Nucleus accumbens (tissue), 56 donors: ENCODE results near the gene TANK.
A peak's percentile ranks its signal among the peaks of the same experiment; 100 is the strongest.
"Not testable (repeated sequence)": the region's sequence is repeated elsewhere in the genome, so short reads cannot be mapped to it uniquely, and the experiment has no call there.

Source experiments
- DNase-seq, 56 donors: peaks; one replicate each; lab custom pipeline; 2025; lab: John Stamatoyannopoulos, UW

The TANK gene

DNA sequence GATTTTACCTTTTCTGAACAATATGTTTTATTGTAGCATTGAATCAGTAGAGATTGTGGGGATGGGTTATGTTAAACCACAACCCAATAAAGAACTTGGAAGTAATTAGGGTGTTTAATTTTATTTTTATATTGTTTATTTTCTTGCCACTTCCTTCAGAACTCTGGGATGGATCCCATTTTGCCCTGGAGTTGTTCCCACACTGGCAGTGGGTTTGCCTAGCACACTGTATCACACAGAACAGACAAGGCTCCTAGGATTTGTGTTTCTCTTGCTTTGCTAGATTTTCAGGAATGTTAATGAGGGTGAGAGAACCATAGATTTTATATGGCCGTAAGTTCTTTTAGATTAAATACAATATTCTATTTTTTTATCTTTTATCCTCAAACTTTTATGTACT, 59.0 kb downstream of the TANK start:
- DNase-seq, result no peak

DNA sequence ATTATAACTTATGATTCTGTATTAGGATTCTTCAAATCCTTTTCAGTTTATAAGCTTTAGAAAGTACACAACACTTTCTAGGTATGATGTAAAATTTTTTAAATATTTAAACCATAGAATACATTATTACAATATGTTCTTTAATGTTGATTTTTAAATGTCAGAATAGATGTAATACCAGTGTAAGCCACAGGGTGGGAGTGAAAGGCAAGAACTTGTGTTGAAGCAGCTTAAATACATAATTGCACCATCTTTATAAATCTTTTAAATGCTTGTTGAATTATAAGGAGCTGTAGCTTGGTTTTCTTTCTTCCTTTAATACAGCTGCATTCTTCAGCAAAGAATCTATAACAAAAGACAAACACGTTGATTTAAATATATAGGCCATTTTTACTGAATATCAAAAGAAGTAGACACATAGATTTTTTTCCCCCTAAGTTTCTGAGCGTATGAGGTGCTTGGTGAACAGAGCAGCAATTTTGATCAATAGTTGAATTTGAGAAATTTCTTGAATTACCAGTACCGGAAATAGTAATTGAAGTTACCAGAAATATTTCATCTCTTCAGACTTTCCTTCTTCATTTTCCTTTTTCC, 63.0 kb downstream of the TANK start:
- DNase-seq, result no peak

DNA sequence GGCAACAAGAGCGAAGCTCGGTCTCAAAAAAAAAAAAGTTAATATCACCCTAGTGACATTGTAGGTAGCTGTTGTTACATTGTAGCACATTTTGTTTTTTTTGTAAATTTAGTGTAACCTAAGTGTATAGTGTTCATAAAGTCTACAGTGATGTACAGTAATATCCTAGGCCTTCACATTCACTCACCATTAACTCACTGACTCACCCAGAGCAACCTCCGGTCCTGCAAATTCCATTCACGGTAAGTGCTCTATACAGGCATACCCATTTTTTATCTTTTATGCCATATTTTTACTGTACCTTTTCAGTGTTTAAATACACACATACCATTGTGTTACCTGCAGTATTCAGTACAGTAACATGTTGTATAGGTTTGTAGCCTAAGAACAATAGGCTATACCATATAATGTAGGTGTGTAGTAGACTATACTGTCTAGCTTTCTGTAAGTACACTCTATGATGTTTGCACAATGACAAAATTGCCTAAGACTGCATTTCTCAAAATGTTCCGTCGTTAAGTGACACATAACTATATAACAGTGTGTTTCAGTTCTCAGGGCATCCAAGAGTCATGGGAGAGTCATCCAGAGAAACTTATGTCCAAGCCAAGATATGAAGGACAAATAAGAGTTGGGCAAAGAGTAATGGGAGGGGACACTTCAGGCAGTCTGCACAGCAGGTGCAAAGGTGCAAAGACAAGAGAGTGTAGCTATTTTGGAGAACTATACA, 68.4 kb downstream of the TANK start:
- DNase-seq, result no peak

DNA sequence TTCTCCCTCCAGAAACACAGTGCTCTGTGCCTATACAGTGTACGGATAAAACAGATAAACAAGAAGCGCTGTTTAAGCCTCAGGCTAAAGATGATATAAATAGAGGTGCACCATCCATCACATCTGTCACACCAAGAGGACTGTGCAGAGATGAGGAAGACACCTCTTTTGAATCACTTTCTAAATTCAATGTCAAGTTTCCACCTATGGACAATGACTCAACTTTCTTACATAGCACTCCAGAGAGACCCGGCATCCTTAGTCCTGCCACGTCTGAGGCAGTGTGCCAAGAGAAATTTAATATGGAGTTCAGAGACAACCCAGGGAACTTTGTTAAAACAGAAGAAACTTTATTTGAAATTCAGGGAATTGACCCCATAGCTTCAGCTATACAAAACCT, 70.7 kb downstream of the TANK start:
- DNase-seq, result no peak

DNA sequence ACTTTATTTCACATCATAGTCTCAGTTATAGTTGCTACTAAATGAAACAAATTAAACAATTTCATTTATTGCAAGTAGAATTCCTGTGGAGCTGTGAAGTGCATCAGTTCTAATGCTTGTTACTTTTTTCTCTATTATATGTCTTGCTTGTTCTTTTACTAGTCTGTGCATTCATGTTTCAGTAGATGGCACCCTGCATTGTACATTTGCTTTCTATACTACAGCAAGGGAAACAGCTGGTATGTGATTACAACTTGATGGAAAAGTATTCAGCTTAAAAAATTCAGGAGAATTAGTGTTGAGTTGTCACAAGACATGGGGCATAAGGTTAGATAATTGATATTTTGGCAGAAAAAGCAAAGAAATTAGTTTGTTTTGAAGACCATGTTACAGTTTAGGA, 72.3 kb downstream of the TANK start:
- no peak for DNase-seq

DNA sequence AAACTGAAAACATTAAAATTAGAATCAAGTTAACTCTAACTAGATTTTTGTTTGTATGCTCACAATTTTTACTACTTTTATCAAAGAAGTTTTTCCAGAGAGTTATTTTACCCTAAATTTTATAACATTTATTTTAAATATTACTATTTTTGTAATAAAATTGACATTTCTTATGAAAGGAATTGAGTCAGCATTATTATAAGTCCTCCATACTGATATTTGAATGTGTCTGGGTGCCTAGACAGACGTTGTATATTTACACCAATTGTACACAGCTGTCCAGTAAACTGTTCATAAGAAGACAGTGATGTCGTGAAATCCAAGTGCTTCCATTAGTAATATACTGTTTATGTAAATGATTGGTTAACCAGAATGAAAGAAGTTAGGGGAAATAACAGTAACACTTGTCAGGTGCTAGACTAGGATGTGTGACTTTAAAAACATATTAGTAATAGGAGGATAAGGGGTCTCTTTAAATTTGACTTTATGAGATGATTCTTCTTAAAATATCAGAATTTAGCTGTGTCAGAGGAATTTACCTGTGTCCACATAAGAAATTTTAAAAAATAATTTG, 73.7 kb downstream of the TANK start:
- no peak for DNase-seq

DNA sequence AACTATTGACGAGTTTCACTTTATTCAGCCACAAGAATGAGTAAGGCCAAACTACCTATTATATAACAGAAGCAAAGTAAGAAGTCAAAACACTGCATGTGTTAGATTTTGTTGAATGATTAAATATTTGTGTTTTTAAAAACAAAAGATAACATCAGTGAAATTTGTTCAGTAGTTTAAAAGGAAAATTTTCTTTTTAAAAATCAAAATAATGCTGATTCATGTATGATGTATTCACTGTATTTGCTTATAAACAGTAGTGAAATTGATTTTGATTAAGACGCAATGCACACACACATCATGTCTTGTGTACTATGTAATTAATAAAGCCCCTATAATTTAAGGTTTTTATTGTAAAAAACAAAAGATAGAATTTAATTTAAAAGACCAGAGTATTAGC, 74.4 kb downstream of the TANK start:
- no peak for DNase-seq

DNA sequence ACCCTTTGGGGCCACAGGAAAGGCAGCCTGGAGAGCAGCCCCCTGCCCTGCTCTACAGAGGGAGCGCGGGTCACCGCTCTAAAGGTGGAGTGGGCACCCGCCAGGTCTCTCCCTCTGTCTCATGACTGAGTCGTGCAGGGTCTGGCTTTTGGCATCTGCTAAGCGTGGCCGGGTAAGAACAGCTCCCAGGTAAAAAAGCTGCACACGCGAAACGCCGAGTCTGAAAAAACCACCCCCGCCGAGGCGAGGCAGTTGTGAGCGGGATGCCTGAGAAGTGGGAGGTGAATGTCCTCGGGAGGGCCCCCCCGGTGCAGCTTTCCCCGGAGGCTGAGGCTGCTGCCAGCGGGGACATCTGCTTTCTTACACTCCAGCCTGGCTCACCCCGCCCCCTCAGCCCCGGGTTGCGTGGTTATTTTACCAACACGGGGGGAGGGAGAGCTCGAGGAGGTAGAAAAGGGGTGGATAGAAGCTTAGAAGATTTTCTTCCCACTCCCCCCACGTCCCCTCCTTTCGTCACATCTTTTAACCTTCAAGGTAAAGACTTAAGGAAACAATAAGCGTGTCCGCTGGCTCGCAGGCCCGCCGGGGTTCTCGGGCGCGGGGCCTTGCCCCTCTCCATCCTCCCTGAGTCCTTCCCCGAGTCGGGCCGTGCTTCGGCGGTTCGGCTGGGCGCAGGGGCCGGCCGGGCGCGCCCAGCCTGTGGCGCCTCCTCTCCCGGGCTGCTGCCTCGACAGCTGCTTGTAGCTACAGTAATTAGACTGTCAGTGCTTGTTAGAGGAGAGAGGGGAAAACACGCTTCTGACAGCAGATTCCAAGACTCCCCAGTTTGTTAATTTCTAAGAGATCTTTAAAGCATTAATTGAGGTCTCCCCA, 77.4 kb downstream of the TANK start:
- DNase-seq, result peak in 54 of 56 donors; percentile 22 to 86 (median 69)

DNA sequence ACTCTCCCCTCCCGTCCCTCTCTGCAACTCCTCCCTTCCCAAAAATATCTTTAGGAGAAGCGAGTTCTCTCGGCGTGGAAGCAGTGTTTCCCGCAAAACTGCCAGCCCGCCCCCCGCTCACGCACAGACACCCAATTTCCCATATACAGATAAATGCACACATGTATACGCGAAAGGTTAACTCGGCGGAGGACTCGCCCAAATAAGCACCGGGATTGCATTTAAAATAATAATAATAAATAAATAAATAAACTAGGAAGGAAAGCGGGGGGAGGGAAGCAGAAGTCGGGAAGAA, 78.0 kb downstream of the TANK start:
- peak in 18 of 56 donors; percentile 37 to 69 (median 50) for DNase-seq

DNA sequence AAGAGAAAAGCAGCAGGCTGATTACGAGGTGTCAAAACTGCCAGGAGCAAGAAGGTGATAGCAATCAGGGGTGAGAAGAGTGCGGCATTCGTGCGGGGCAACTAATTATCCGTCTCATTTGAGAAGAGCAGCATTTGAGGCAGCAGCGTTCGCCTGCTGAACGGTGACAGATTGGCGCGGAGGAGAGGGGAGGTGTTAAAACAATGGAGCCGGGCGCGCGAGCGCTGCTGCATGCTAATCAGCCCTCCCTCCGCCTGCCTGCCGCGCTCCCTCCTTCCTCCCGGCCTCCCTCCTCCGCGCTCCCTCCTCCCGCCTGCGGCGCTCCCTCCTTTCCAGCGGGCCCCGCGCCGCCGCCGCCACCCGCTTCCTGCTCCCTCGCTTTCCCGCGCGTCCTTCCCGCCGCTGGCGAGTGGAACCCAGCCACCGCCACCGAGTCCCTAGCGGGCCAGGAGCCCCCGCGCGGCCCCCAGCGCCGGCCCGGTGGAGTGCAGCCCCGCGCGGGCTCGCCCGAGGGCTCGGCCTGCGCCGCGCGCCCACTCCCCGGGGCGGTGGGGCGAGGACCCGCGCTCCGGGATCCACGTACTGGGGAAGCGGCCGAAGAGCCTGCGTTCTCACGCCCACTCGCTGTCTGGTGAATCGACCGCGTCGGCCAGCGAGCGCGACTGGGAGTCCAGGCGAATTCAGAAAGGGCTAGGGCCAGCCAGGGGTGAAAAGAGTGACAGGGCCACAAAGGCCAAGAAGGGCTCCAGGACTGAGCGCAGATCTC, 78.5 kb downstream of the TANK start:
- peak in 55 of 56 donors; percentile 31 to 95 (median 81) for DNase-seq

DNA sequence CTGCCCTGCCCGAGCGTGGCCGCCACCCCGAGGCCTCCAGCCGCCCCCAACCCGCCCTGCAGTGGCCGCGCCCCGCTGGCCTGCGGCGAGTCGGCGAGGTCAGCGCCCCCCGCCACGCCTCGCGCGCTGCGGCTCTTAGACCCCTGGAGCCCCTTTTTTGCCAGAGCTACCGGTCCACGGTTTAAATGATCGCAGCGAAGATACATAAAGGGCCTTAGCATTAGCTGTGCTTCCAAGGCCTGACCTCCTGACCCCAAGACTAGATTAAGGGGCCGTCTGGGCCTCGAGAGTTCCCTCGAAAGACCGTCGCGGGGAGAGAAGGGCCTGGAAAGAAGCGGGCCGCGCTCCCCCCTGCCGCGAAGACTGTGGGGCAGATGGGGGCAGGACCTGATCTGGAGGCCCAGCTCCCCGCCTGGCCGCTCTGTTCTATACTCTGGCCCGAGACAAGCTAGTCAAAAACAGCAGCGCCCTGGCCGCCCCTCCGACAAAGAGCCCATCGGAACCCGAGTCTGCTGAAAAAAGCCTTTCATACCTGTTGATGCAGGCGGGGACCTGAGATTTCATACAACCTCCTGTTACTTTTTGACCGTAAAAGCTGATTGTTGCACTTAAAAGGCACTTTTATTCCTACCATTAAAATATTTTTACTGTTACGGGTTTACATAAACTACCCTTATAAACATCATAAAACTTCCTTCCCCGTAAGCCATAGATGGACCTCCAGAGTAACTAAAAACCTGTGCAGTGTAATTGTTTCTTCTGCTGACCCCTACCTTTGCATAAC, 79.3 kb downstream of the TANK start:
- peak in 9 of 56 donors; percentile 7 to 48 (median 28) for DNase-seq

DNA sequence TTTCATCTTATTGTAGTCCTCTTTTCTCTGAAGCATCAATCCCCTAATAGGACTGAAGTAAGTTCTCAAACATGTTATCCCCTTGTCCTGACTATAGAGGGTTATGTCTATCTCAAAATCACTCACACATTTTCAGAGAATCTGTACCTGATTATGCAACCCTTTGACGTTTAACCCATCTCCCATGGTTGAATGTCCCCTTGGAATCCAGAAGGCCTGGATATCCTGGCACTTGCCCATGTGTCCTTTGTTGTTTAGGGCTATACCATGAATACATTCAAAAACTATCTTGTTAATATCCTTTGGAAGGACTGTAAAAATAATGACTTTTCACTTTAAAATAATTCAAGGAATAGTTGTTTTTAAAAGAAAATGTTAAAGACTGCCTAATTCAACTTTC, 81.7 kb downstream of the TANK start:
- no peak for DNase-seq

DNA sequence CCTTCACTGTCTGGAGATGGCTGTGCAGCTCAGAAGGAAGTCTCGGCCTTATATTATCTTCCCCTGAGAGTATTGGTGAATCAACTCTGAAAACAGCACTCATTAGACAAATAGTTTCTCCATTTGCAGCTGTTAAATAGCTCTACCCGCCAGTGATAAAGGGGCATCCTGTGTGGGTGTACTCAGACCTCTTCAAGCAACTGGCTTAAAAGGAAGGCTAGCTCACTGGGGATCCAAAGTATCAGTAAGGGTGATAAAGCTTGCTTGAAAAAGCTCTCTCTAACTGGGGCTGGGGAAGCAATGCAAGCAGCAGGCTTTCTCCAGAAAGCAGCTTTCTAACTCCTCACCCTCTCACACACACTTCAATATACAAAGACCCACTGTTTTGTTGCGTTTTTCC, 83.1 kb downstream of the TANK start:
- no peak for DNase-seq

DNA sequence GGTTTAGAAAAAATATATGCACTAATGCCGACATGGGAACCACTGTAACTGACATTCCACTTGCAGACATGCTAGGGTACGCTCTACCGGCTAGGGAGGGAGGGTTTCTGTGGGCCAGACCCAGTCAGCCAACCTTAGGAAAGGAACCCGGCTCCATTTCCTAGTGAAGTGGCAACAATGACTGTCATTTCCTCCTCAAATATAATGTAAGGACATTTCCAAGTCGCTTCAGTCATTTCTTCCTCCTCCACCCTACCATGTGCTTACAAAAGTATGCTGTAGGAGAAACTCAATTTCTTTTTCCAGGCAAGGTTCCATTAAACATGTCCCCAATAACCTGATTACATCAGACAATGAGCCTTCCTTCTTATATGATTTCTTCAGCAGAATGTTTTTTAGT, 83.7 kb downstream of the TANK start:
- DNase-seq, result no peak

DNA sequence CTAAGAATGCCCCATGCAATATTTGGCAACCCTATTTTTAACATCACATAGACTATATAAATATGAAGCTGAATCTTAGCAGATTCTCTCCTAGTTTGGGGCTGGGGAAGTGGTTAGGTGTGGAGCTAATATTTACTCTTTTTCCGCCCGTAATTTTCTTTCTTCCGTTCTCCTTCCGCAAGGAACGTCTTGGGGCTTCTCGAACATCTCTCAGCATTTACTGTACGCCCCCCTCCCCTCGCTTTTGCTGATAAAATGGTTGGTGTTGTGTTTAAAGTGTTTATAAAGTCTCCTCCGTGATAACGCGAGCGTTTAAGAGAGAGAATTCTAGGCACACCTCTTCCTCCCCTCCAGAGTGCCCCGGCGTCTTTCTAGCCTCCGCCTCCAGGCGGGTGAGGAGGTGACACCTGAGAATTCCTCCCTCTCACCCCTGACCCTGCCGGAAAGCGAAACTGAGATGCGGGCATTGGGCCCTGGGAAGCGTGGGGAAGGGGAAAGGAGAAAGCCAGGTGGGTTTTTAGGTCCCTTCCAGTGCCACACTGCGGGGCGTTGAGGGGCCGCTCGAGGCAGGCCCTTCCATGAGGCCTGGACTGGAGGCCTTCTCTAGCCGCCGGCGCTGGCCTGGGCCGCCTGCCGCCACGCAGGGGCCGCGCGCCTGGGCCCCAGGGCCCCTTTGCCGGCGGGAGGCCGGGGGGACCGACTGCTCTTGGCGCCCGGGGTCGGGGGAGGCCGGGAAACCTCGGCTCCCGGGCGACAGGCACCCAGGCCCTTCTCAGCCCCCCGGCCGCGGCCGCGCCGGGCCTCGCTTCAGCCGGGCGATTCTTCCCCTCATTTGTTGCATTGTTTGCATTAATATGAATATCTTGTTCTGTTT, 84.4 kb downstream of the TANK start:
- DNase-seq, result not testable (repeated sequence)

DNA sequence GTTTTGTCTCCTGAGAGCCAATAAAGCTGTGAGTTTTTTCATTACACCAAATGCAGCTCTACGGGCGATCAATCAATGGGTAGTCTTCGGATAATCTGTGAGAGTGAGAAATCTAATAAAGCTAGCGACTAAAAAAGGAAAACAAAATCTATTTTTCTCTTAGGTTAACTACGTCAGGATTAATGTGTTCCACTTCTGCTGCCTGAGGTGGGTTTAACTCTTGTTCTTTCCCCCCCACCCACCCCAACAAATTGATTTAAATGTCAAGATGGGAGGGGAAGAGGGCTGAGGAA, 85.0 kb downstream of the TANK start:
- DNase-seq, result no peak

DNA sequence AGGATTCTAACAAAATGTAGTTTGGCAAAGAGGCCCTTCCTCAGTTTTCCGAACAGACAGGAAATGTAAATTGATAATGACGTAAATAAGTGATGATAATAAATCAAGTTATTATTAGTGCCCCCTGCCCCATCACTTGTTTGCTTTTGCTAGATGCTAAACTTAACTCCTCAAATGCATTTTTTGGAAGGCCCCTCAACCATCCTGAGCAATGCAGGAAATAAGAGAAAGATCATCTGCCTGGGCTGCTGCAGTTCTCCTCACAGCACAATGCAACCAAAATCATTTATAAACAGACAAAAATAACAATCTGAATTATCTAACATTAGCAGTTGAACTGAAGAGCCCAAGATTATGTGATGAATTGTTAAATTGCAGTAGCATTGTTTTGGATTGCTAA, 85.4 kb downstream of the TANK start:
- no peak for DNase-seq

DNA sequence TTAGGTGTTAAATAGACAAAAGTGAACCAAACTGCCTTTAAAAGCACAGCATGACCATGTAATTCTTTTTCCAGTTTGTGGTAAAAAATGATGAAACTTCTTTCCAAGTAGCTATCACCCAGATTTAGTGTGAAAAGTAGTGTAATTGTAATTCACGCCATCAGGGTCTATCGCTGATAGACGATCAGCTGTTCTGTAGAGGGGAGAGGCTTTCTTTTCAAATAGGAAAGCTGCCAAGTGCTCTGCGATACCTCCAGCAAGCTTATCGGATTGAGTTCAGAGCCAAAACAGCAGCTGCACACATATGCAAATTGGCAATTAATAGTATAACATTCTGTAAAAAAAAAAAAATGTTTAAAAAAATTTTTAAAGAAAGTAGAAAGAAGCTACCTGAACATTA, 86.1 kb downstream of the TANK start:
- no peak for DNase-seq

DNA sequence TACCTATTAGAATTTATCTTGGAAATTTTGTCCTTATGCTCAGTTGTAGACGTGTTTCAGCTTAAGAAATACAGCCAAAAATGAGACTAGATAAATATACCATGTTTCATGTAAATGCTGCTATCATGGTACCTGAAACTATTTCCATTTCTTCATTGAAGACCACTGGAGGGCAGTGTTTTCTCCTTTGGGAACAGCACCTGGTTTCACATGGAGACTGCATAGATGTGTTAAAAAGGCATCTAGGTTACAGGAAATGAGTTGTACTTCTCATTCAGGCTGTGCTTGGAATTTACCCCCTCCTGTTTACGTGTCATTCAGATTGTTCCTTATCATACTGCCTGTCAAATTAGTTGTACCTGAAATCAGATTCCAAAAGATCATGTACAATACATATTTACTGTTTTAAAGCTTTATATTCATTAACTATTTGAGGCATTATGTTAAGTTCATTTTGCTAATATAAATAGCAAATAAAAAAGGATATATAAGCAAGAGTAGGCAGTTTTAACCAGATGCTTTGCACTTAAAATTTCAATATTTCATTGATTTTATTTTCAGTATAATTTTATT, 90.7 kb downstream of the TANK start:
- DNase-seq, result no peak
